IMR-90 (cell line): ENCODE results near the gene GDPD3. TPM values are rescaled to one million over a fixed set of nuclear protein-coding genes. Genes with fewer than 3 reads are reported as not detected.

ENCODE experiments used
- ATAC-seq: fragments of 200-7000 bp; cut with Tn5 transposase; 2 replicates; pipeline ENCODE4 v1.9.1; 2020; ENCODE audit warnings: low read depth, mild to moderate bottlenecking, moderate library complexity
- BruUV-seq: library from RNA; stranded (reverse); fragments of 400-500 nt; replicated peaks from 2 replicates; lab custom pipeline; 2021; lab: Mats Ljungman, UMichigan
- CTCF ChIA-PET: fragments of 300-600 bp; formaldehyde crosslinking; extraction: SDS; loops from one replicate; lab custom pipeline; 2021; ENCODE audit warnings: antibody characterized with exemption; lab: Yijun Ruan, JAX
- POLR2A ChIA-PET: fragments of 300-600 bp; sonication (Branson Sonifier 250); formaldehyde crosslinking; loops from one replicate; lab custom pipeline; 2022; ENCODE audit warnings: antibody characterized with exemption; ENCODE audit not compliant: unreplicated experiment; lab: Charles Lee
- DNase-seq: peaks from one replicate; pipeline ENCODE4 v3.0.0; 2013
- H2AFZ ChIP-seq: replicated peaks from 2 replicates; pipeline ENCODE3; 2013; ENCODE audit warnings: low read length, mild to moderate bottlenecking; ENCODE audit not compliant: poor library complexity
- H2AK5ac ChIP-seq: 2 replicates; pipeline ENCODE4 v1.6.1; 2013; ENCODE audit warnings: low read depth, low read length, inconsistent platforms
- H2AK9ac ChIP-seq: replicated peaks from 2 replicates; pipeline ENCODE3; 2013; ENCODE audit warnings: mild to moderate bottlenecking, low read depth, low read length, moderate library complexity; ENCODE audit not compliant: poor library complexity
- H2BK120ac ChIP-seq: 2 replicates; pipeline ENCODE4 v1.6.1; 2013; ENCODE audit warnings: low read depth, low read length, inconsistent platforms
- H2BK15ac ChIP-seq: 3 replicates; pipeline ENCODE4 v1.6.1; 2013; ENCODE audit warnings: low read depth, low read length, inconsistent platforms
- H2BK20ac ChIP-seq: 2 replicates; pipeline ENCODE4 v1.6.1; 2013; ENCODE audit warnings: low read depth, mild to moderate bottlenecking, inconsistent platforms, low read length, moderate library complexity
- H2BK5ac ChIP-seq: 2 replicates; pipeline ENCODE4 v1.6.1; 2013; ENCODE audit warnings: mild to moderate bottlenecking, low read depth, low read length, inconsistent platforms; ENCODE audit not compliant: poor library complexity, severe bottlenecking
- H3K14ac ChIP-seq: replicated peaks from 2 replicates; pipeline ENCODE4 v1.6.1; 2013; ENCODE audit warnings: low read depth, low read length, inconsistent platforms
- H3K18ac ChIP-seq: 2 replicates; pipeline ENCODE4 v1.6.1; 2013; ENCODE audit warnings: low read depth, low read length, control low read depth
- H3K23ac ChIP-seq: 2 replicates; pipeline ENCODE4 v1.6.1; 2013; ENCODE audit warnings: low read depth, low read length, inconsistent platforms
- H3K27ac ChIP-seq: 2 replicates; pipeline ENCODE4 v1.5.1; 2013; ENCODE audit warnings: mild to moderate bottlenecking, control low read depth, low read length; ENCODE audit not compliant: insufficient read depth
- H3K27me3 ChIP-seq: 2 replicates; pipeline ENCODE4 v1.6.1; 2013; ENCODE audit warnings: low read length; ENCODE audit not compliant: control insufficient read depth, insufficient read depth
- H3K36me3 ChIP-seq: 2 replicates; pipeline ENCODE4 v1.6.1; 2013; ENCODE audit warnings: low read length, mixed read lengths; ENCODE audit not compliant: control insufficient read depth, insufficient read depth
- H3K4ac ChIP-seq: 2 replicates; pipeline ENCODE4 v1.6.1; 2013; ENCODE audit warnings: low read depth, low read length, inconsistent platforms
- H3K4me1 ChIP-seq: 2 replicates; pipeline ENCODE4 v1.6.1; 2013; ENCODE audit warnings: low read length, mixed read lengths; ENCODE audit not compliant: control insufficient read depth, insufficient read depth
- H3K4me2 ChIP-seq: 2 replicates; pipeline ENCODE4 v1.6.1; 2013; ENCODE audit warnings: low read depth, mild to moderate bottlenecking, control low read depth, low read length, moderate library complexity
- H3K4me3 ChIP-seq: 2 replicates; pipeline ENCODE4 v1.5.1; 2013; ENCODE audit warnings: low read depth, mild to moderate bottlenecking, control low read depth, low read length, moderate library complexity; ENCODE audit not compliant: insufficient read depth
- H3K56ac ChIP-seq: 2 replicates; pipeline ENCODE4 v1.6.1; 2013; ENCODE audit warnings: low read length, inconsistent platforms; ENCODE audit not compliant: insufficient read depth; ENCODE audit errors: extremely low read depth
- H3K79me1 ChIP-seq, 2 experiments: 2 replicates each; pipeline ENCODE4 v1.6.1; 2013; ENCODE audit warnings: low read length in 2 of 2, inconsistent platforms in 1 of 2, low read depth in 1 of 2
- H3K9ac ChIP-seq: 2 replicates; pipeline ENCODE4 v1.6.1; 2013; ENCODE audit warnings: low read depth, low read length, control low read depth
- H3K9me1 ChIP-seq: 2 replicates; pipeline ENCODE4 v1.6.1; 2013; ENCODE audit warnings: low read length, inconsistent platforms; ENCODE audit not compliant: insufficient read depth
- H3K9me3 ChIP-seq: 2 replicates; pipeline ENCODE4 v1.6.1; 2013; ENCODE audit warnings: low read length; ENCODE audit not compliant: control insufficient read depth, insufficient read depth
- H4K20me1 ChIP-seq: 2 replicates; pipeline ENCODE4 v1.6.1; 2013; ENCODE audit warnings: low read length, inconsistent platforms; ENCODE audit not compliant: insufficient read depth
- H4K5ac ChIP-seq: 2 replicates; pipeline ENCODE4 v1.6.1; 2013; ENCODE audit warnings: mild to moderate bottlenecking, low read depth, low read length, control low read depth
- H4K8ac ChIP-seq, 2 experiments: 2 replicates each; pipeline ENCODE4 v1.6.1; 2013; ENCODE audit warnings: low read depth in 2 of 2, low read length in 2 of 2, control low read depth in 1 of 2, inconsistent platforms in 1 of 2
- H4K91ac ChIP-seq: 2 replicates; pipeline ENCODE4 v1.6.1; 2013; ENCODE audit warnings: low read depth, low read length, inconsistent platforms; ENCODE audit not compliant: insufficient read depth
- BHLHE40 ChIP-seq: fragments of 150-350 bp; IDR thresholded peaks from 2 replicates; pipeline ENCODE4 v1.6.1; 2016; ENCODE audit warnings: mild to moderate bottlenecking, low read depth, low read length
- CEBPB ChIP-seq: IDR thresholded peaks from 2 replicates; pipeline ENCODE4 v1.6.1; 2012; ENCODE audit warnings: low read depth, low read length, improper control_type of control experiment
- CHD1 ChIP-seq: IDR thresholded peaks from 2 replicates; pipeline ENCODE4 v1.6.1; 2012; ENCODE audit warnings: low read depth, low read length, improper control_type of control experiment
- CTCF ChIP-seq: conservative IDR thresholded peaks from 2 replicates; pipeline ENCODE4 v1.5.1; 2012; ENCODE audit warnings: mild to moderate bottlenecking, low read depth, low read length, improper control_type of control experiment
- ELK1 ChIP-seq: fragments of 150-350 bp; IDR thresholded peaks from 2 replicates; pipeline ENCODE4 v1.6.1; 2016; ENCODE audit warnings: low read depth, mild to moderate bottlenecking, low read length, moderate library complexity, borderline replicate concordance
- FOS ChIP-seq: fragments of 150-350 bp; IDR thresholded peaks from 2 replicates; pipeline ENCODE4 v1.6.1; 2016; ENCODE audit warnings: low read depth, low read length
- MAFK ChIP-seq: IDR thresholded peaks from 2 replicates; pipeline ENCODE4 v1.6.1; 2012; ENCODE audit warnings: low read depth, low read length, improper control_type of control experiment
- MAZ ChIP-seq: IDR thresholded peaks from 2 replicates; pipeline ENCODE4 v1.6.1; 2012; ENCODE audit warnings: low read depth, mild to moderate bottlenecking, low read length, improper control_type of control experiment, moderate library complexity, borderline replicate concordance
- MXI1 ChIP-seq: IDR thresholded peaks from 2 replicates; pipeline ENCODE4 v1.6.1; 2012; ENCODE audit warnings: low read depth, mild to moderate bottlenecking, low read length, moderate library complexity, borderline replicate concordance
- NFE2L2 ChIP-seq: fragments of 150-350 bp; IDR thresholded peaks from 2 replicates; pipeline ENCODE4 v1.6.1; 2016; ENCODE audit warnings: low read depth, mild to moderate bottlenecking, low read length
- POLR2A ChIP-seq: IDR thresholded peaks from 2 replicates; pipeline ENCODE4 v1.6.1; 2012; ENCODE audit warnings: mild to moderate bottlenecking, low read depth, low read length
- RAD21 ChIP-seq: IDR thresholded peaks from 2 replicates; pipeline ENCODE4 v1.6.1; 2012; ENCODE audit warnings: low read length, improper control_type of control experiment
- RCOR1 ChIP-seq: IDR thresholded peaks from 2 replicates; pipeline ENCODE4 v1.6.1; 2012; ENCODE audit warnings: mild to moderate bottlenecking, low read length, improper control_type of control experiment; ENCODE audit not compliant: insufficient replicate concordance
- RFX5 ChIP-seq: IDR thresholded peaks from 2 replicates; pipeline ENCODE4 v1.8.0; 2012; ENCODE audit warnings: low read depth, mild to moderate bottlenecking, low read length, moderate library complexity
- SMC3 ChIP-seq: fragments of 150-350 bp; IDR thresholded peaks from 2 replicates; pipeline ENCODE4 v1.6.1; 2016; ENCODE audit warnings: low read depth, mild to moderate bottlenecking, antibody characterized with exemption, low read length, moderate library complexity
- USF2 ChIP-seq: fragments of 150-350 bp; IDR thresholded peaks from 2 replicates; pipeline ENCODE4 v1.6.1; 2017; ENCODE audit warnings: mild to moderate bottlenecking, antibody characterized with exemption, low read length, low read depth
- WGBS, 2 experiments: methylation state at CpG; one replicate each; pipeline versions ENCODE4 v1.1.5 to v1.1.7; 2013; ENCODE audit warnings: missing lambda C conversion rate in 2 of 2; ENCODE audit not compliant: insufficient read length in 1 of 2; ENCODE audit errors: extremely low coverage in 2 of 2; 5-methylcytosine and 5-hydroxymethylcytosine counted together
- dilution Hi-C: fragments of 300-500 bp; cut with HindIII; formaldehyde crosslinking; loops from one replicate; pipeline ENCODE4 v1.14.3; 2018; ENCODE audit warnings: low sequenced_read_pairs; ENCODE audit not compliant: unreplicated experiment
- in situ Hi-C: fragments of 300-500 bp; cut with MboI; formaldehyde crosslinking; loops from 3 replicates; pipeline ENCODE4 v1.14.3; 2019; ENCODE audit warnings: low sequenced_read_pairs, inconsistent platforms, mixed read lengths
- intact Hi-C: fragments of 100-400 bp; cut with micrococcal nuclease; formaldehyde crosslinking; loops from 2 replicates; pipeline ENCODE4 v1.10.0; 2022
- polyA plus RNA-seq, 3 experiments: library from polyadenylated mRNA; depleted of rRNA; stranded (reverse); fragments of >200 nt; gene quantifications; 2 replicates each; pipeline ENCODE4 v1.2.3, GENCODE V29; 2012; ENCODE audit warnings: low replicate concordance in 1 of 3
- total RNA-seq: library from RNA; depleted of rRNA; stranded (reverse); fragments of >200 nt; gene quantifications from 2 replicates; pipeline ENCODE4 v1.2.3, GENCODE V29; 2012

Gene GDPD3
- total and polyA plus RNA-seq, 2 of the 4 experiments (the other 2 are of a cell fraction): under 0.01 to 19.5 TPM

- H3K4me2 ChIP-seq: no peak overlapping the region
- no peak overlapping the region for H2BK5ac ChIP-seq
- no peak overlapping the region for H4K8ac ChIP-seq
- H3K9me1 ChIP-seq: no peaks in the 10 kb centered on the region
- no peaks in the 10 kb centered on the region for H4K20me1 ChIP-seq
- H3K36me3 ChIP-seq: no peaks in the 10 kb centered on the region
- no peak overlapping the region for H3K56ac ChIP-seq
- no peak overlapping the region for H3K4ac ChIP-seq
- H2AK9ac ChIP-seq: no peak overlapping the region
- dilution Hi-C loops: no loop called here
- H4K91ac ChIP-seq: no peak overlapping the region
- H3K9ac ChIP-seq: no peak overlapping the region
- no peak overlapping the region for H3K14ac ChIP-seq
- no peak overlapping the region for H3K27ac ChIP-seq
- no peak overlapping the region for H3K4me3 ChIP-seq
- ATAC-seq (no peak), DNase-seq (no peak)
- BruUV-seq: no TSS peak
- no peak overlapping the region for H2BK120ac ChIP-seq
- H3K4me1 ChIP-seq: no peaks in the 10 kb centered on the region
- no peak overlapping the region for H2AK5ac ChIP-seq
- H2AFZ ChIP-seq: no peak overlapping the region
- no peaks in the 10 kb centered on the region for H3K79me1 ChIP-seq
- TF ChIP-seq RCOR1 (no peak), CTCF (no peak), MAFK (no peak), BHLHE40 (no peak), NFE2L2 (no peak), SMC3 (no peak), POLR2A (no peak), MAZ (no peak), RFX5 (no peak), CEBPB (no peak), CHD1 (no peak), FOS (no peak), USF2 (no peak), RAD21 (no peak), ELK1 (no peak), MXI1 (no peak)
- in situ Hi-C loops: no loop called here
- H2BK20ac ChIP-seq: no peak overlapping the region
- H4K5ac ChIP-seq: no peak overlapping the region
- H3K27me3 ChIP-seq: peaks cover 2% of the 10 kb centered on the region
- no peak overlapping the region for H2BK15ac ChIP-seq
- CTCF ChIA-PET: no interaction called here
- 43% methylated on average over 1 of the region's 3 CpGs; no CpG with 5 or more reads in 1 of the 2 experiments for WGBS, 2 experiments
- no peak overlapping the region for H3K18ac ChIP-seq
- H3K9me3 ChIP-seq: peaks cover 9% of the 10 kb centered on the region
- POLR2A ChIA-PET: no interaction called here
- H3K23ac ChIP-seq: no peak overlapping the region
- intact Hi-C loops: no loop called here
Observed at GRCh38 chr16:30147843-30148510, 34.6 kb upstream of the GDPD3 start.
